ENCODE results near the gene SLC6A1. TPM values are rescaled to one million over a fixed set of nuclear protein-coding genes. Genes with fewer than 3 reads are reported as not detected.

SLC6A1 gene
- total RNA-seq, 2 experiments from 2014 or later: not detected

- CTCF ChIA-PET (ENCODE audit: unreplicated experiment): no interaction called here
These were observed 32.3 kb upstream of the SLC6A1 start for GRCh38 chr3:10960255-10960654.

GRCh38 chr3:10961921-10962320 is 30.6 kb upstream of the SLC6A1 start:
- no peak for DNase-seq (ENCODE audit: low spot score)
- TF ChIP-seq, protein P1, sequence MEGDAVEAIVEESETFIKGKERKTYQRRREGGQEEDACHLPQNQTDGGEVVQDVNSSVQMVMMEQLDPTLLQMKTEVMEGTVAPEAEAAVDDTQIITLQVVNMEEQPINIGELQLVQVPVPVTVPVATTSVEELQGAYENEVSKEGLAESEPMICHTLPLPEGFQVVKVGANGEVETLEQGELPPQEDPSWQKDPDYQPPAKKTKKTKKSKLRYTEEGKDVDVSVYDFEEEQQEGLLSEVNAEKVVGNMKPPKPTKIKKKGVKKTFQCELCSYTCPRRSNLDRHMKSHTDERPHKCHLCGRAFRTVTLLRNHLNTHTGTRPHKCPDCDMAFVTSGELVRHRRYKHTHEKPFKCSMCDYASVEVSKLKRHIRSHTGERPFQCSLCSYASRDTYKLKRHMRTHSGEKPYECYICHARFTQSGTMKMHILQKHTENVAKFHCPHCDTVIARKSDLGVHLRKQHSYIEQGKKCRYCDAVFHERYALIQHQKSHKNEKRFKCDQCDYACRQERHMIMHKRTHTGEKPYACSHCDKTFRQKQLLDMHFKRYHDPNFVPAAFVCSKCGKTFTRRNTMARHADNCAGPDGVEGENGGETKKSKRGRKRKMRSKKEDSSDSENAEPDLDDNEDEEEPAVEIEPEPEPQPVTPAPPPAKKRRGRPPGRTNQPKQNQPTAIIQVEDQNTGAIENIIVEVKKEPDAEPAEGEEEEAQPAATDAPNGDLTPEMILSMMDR (conservative IDR thresholded peaks at IDR 0.05; ENCODE audit: low read length): no peak
- no peak for TF ChIP-seq EZH2phosphoT487 (IDR thresholded peaks at IDR 0.05; ENCODE audit: borderline replicate concordance, low read depth, low read length)
- CTCF ChIA-PET (ENCODE audit: unreplicated experiment): no interaction called here
- H3K27ac ChIP-seq (ENCODE audit: low read depth, low read length, poor library complexity, severe bottlenecking): no peak overlapping the region
- intact Hi-C loops (cut with micrococcal nuclease; ENCODE audit: unreplicated experiment): no loop called here
- POLR2A ChIA-PET: no interaction called here
- H3K4me3 ChIP-seq (ENCODE audit: low read depth, low read length, poor library complexity, severe bottlenecking): no peak overlapping the region
- H3K36me3 ChIP-seq (ENCODE audit: insufficient read depth, low read length): no peaks in the 10 kb centered on the region
- no peaks in the 10 kb centered on the region for H3K9me2 ChIP-seq (ENCODE audit: insufficient read depth, low read length)
- no peak overlapping the region for H3K4me2 ChIP-seq (ENCODE audit: low read length)
- no peaks in the 10 kb centered on the region for H3K79me2 ChIP-seq (ENCODE audit: insufficient read depth, low read depth, low read length)
- no peaks in the 10 kb centered on the region for H3K4me1 ChIP-seq (ENCODE audit: insufficient read depth, low read length, poor library complexity, severe bottlenecking)
- no peaks in the 10 kb centered on the region for H4K20me1 ChIP-seq (ENCODE audit: insufficient read depth, low read length)
- no peak overlapping the region for H2AFZ ChIP-seq (ENCODE audit: low read length)
- no TSS peak for BruUV-seq (replicated peaks)
- no peaks in the 10 kb centered on the region for H3K9me3 ChIP-seq (ENCODE audit: low read length)

More at GRCh38 chr3:10960255-10960654, 32.3 kb upstream of the SLC6A1 start:
- H3K36me3 ChIP-seq (ENCODE audit: insufficient read depth, low read length): no peaks in the 10 kb centered on the region
- no peak overlapping the region for H2AFZ ChIP-seq (ENCODE audit: low read length)
- no peak overlapping the region for H3K4me2 ChIP-seq (ENCODE audit: low read length)
- no peaks in the 10 kb centered on the region for H3K79me2 ChIP-seq (ENCODE audit: insufficient read depth, low read depth, low read length)
- no peak overlapping the region for H3K27ac ChIP-seq (ENCODE audit: low read depth, low read length, poor library complexity, severe bottlenecking)
- TF ChIP-seq EZH2phosphoT487 (IDR thresholded peaks at IDR 0.05; ENCODE audit: borderline replicate concordance, low read depth, low read length): no peak
- TF ChIP-seq, protein P1 (conservative IDR thresholded peaks at IDR 0.05; ENCODE audit: low read length): no peak
- no peaks in the 10 kb centered on the region for H3K9me3 ChIP-seq (ENCODE audit: low read length)
- no peaks in the 10 kb centered on the region for H3K4me1 ChIP-seq (ENCODE audit: insufficient read depth, low read length, poor library complexity, severe bottlenecking)
- BruUV-seq (replicated peaks): no TSS peak
- POLR2A ChIA-PET: no interaction called here
- DNase-seq (ENCODE audit: low spot score): no peak
- no peaks in the 10 kb centered on the region for H3K9me2 ChIP-seq (ENCODE audit: insufficient read depth, low read length)
- no peak overlapping the region for H3K4me3 ChIP-seq (ENCODE audit: low read depth, low read length, poor library complexity, severe bottlenecking)
- no peaks in the 10 kb centered on the region for H4K20me1 ChIP-seq (ENCODE audit: insufficient read depth, low read length)
- intact Hi-C loops (cut with micrococcal nuclease; ENCODE audit: unreplicated experiment): no loop called here

DNA sequence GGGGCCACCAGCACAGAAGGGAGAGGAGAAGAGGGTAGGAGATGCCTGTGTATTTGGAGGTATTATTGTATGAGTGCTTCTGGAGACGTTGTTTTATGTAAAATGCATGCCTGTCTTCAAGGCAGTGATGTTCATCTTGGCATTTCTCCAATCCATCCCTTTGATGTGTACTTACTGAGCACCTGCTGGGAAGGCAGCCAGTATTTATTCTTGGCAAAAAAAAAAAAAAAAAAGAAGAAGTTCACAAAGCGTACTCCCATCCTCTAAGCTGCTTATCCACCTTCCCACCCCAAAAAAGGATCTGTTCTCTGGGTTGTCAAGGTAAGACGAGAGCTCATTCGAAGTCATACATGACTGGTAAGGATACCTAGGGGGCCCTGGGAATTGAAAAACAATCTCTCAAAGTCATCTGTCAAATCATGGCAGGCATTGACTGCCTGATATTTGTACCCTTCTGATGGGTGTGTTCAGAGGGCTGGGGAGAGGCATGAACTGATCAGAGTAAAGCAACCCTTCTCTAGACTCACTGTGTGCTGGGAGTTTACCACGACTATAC is 30.0 kb upstream of the SLC6A1 start:
- H2AFZ ChIP-seq (ENCODE audit: low read length): no peak overlapping the region
- H3K9me2 ChIP-seq (ENCODE audit: insufficient read depth, low read length): no peaks in the 10 kb centered on the region
- intact Hi-C loops (cut with micrococcal nuclease; ENCODE audit: unreplicated experiment): no loop called here
- no peak overlapping the region for H3K4me2 ChIP-seq (ENCODE audit: low read length)
- no peaks in the 10 kb centered on the region for H3K9me3 ChIP-seq (ENCODE audit: low read length)
- H3K4me1 ChIP-seq (ENCODE audit: insufficient read depth, low read length, poor library complexity, severe bottlenecking): no peaks in the 10 kb centered on the region
- no peak for DNase-seq (ENCODE audit: low spot score)
- BruUV-seq (replicated peaks): no TSS peak
- POLR2A ChIA-PET: interaction anchor here (0.7 kb wide), 1 partner anchor 33 kb away, joined by 4 read pairs; no protein-coding TSS in a partner anchor
- H3K36me3 ChIP-seq (ENCODE audit: insufficient read depth, low read length): no peaks in the 10 kb centered on the region
- no peaks in the 10 kb centered on the region for H4K20me1 ChIP-seq (ENCODE audit: insufficient read depth, low read length)
- no peak overlapping the region for H3K27ac ChIP-seq (ENCODE audit: low read depth, low read length, poor library complexity, severe bottlenecking)
- H3K4me3 ChIP-seq (ENCODE audit: low read depth, low read length, poor library complexity, severe bottlenecking): no peak overlapping the region
- no peak for TF ChIP-seq EZH2phosphoT487 (IDR thresholded peaks at IDR 0.05; ENCODE audit: borderline replicate concordance, low read depth, low read length)
- TF ChIP-seq, protein P1 (conservative IDR thresholded peaks at IDR 0.05; ENCODE audit: low read length): no peak
- CTCF ChIA-PET (ENCODE audit: unreplicated experiment): no interaction called here
- no peaks in the 10 kb centered on the region for H3K79me2 ChIP-seq (ENCODE audit: insufficient read depth, low read depth, low read length)
